ENCODE data around the gene COMP. TPM values are rescaled to one million over a fixed set of nuclear protein-coding genes. Genes with fewer than 3 reads are reported as not detected.
A peak's percentile ranks its signal among the peaks of the same experiment; 100 is the strongest.
"Not testable (repeated sequence)": the region's sequence is repeated elsewhere in the genome, so short reads cannot be mapped to it uniquely, and the experiment has no call there.

COMP gene
- total RNA-seq (2014; rRNA removed; shearing (Covaris generic)): 0.49 and 0.54 TPM in 2 replicates

DNA sequence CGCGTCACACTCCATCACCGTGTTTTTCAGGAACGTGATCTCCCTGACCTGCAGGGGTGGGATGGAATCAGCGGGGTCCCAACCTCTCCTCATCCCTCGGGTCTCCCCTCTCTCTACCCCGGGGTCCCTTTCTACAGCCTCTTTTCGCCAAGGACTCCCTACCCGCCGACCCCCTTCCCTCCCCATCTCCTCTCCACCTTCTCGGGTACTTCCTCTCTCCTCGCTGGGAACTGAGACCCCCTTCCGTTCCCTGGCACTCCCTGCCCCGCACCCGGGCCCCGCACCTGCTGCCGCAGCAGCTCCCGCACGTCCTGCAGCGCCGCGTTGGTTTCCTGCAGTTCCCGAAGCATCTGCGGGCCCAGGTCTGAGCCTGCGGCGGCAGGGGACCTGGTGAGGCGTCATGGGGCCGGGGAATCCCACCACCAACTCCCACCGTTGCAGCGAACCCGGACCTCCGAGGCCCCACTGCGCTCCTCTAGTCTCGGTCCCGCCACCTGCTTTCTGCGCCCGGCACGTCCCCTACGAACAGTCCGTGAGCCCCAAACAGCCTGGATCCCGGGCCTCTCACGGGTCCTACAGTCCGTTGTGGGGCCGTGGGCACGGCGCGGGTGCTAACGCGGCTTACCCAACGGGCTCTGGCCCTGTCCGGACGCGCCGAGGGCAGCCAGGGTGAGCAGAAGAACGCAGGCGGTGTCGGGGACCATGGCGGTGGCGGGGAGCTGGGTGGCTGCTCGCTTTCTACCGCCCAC is at the start of gene COMP:
TSS of gene COMP (minus strand) at position 740 of the 749 bp plus-strand sequence. CDS start at position 704, 36 bp downstream.
- DNase-seq (ENCODE audit: low spot score): no peak
- in situ Hi-C loops (cut with HindIII; ENCODE audit: low sequenced_read_pairs): no loop called here

- peak; percentile 52 for DNase-seq (ENCODE audit: low spot score)
- in situ Hi-C loops (cut with HindIII; ENCODE audit: low sequenced_read_pairs): no loop called here
Measured at GRCh38 chr19:18840288-18841267, 49.5 kb upstream of the COMP start.

GRCh38 chr19:18839465-18840287 is 48.6 kb upstream of the COMP start:
- no peak for DNase-seq (ENCODE audit: low spot score)
- in situ Hi-C loops (cut with HindIII; ENCODE audit: low sequenced_read_pairs): no loop called here

DNA sequence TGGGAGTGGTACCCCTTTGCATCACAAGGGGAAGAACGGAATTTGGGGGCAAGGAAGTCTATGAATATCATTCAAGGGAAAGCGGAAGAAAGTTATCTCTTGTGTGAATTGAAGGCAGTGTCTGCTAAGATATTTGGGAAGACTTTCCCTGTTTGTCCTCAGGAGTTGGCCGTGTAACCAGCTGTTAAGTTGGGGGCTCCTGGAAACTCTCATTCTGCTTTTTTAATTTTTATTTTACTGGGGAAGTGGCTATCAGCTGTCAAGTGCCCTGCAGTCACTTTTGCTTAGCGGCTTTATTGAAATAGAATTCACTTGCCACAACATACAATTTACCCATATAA is 43.5 kb upstream of the COMP start:
- in situ Hi-C loops (cut with HindIII; ENCODE audit: low sequenced_read_pairs): no loop called here
- no peak for DNase-seq (ENCODE audit: low spot score)

- DNase-seq (ENCODE audit: low spot score): no peak
- in situ Hi-C loops (cut with HindIII; ENCODE audit: low sequenced_read_pairs): no loop called here
Measured at GRCh38 chr19:18833849-18834643, 42.9 kb upstream of the COMP start.

DNA sequence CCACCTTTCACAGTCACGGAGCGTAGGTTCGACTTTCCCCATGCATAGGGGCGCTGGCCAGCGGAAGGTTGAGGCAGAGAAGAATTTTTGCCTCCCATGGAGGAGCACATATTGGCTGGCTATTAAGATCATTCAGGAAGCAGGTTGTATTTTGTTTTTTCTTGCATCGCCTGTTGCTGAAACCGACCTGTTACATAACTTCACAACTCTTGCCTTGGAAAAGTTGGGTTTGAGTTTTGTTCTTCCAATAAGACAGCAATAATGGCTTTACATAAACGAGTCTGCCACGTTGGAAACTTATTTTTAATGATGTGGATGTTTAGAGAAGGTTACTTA is 42.0 kb upstream of the COMP start:
- in situ Hi-C loops (cut with HindIII; ENCODE audit: low sequenced_read_pairs): no loop called here

DNA sequence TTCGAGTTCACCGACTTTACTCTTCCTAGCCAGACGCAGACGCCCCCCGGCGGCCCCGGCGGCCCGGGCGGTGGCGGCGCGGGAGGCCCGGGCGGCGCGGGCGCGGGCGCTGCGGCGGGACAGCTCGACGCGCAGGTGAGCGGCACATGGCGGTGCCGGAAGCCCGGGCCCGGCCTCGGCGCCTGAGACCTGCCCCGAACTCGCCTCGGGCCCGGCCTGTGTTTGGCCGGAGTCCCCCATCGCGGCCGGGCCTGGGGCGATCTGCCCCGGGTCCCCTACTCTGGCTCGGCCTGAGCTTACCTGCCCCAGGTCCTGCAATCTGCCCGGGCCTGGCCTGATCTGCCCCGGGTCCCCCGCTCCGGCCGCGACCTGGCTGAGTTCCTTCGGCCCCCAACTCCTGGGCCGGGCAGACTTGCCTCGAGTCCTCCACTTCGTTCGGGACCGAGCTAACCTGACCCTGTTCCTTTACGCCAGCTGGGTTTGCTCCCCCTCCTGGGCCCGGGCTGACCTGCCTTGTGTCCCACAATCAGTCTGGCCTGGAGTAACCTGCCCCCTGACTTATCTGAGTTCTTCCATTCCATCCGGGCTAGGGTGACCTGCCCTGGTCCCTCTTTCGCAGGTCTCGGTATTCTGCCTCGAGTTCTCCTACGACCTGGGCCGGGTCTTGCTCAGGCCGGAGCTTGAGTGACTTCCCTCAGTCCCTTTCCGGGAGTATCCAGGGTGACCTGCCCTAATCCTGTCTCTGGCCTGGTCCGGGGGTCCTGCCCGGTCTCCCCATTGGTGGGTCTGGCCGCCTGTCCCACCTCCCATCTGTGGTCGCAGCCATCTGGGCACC is 41.4 kb upstream of the COMP start:
- no peak for DNase-seq (ENCODE audit: low spot score)
- in situ Hi-C loops (cut with HindIII; ENCODE audit: low sequenced_read_pairs): no loop called here

More for the DNA sequence above, 42.0 kb upstream of the COMP start:
- no peak for DNase-seq (ENCODE audit: low spot score)

DNA sequence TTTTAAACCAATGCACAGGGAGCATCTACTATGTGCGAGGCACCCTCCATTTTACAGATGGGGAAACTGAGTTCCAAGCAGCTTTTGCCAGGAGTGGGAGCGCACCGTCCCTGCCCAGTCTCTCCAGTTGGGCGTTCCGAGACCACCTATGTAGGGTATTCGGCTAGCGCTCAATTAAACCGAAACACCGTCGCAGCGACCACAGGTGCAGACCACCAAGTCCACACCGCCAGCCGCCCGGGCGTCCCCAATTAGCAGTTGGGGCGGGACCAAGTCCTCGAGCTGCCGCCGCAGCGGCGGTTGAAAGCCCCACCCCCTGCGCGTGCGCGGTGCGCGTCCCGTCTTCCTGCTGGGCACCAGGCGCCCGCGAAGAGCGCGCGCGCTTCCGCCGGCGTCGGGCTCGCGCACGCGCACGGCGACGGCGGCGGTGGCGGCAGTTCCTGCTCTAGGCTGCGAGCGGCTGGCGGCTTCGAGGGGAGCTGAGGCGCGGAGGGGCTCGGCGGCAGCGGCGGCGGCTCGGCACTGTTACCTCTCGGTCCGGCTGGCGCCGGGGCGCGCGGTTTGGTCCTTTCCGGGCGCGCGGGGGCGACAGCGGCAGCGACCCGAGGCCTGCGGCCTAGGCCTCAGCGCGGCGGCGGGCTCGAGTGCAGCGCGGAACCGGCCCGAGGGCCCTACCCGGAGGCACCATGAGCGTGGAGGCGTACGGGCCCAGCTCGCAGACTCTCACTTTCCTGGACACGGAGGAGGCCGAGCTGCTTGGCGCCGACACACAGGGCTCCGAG is 40.6 kb upstream of the COMP start, which contains the start of gene UPF1:
TSS of gene UPF1 (plus strand) at position 436 of the 782 bp plus-strand sequence. CDS start at position 687, 251 bp downstream.
- DNase-seq (ENCODE audit: low spot score): peak; percentile 91
- in situ Hi-C loops (cut with HindIII; ENCODE audit: low sequenced_read_pairs): no loop called here

DNA sequence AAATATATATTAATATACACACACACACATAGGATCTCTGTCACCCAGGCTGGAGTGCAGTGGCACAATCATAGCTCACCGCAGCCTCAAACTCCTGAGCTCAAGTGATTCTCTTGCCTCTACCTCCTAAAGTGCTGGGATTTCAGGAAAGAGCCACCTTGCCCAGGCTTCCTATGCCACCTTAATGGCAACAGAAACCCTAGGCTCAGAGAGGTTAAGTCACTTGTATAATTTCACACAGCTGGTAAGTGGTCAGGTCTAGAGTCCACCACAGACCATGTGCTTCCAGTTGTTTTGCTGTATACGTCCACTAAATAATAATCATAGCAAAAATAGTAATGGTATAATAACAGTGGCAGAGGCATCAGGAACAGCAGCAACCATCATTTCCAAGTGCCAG is 39.4 kb upstream of the COMP start:
- DNase-seq (ENCODE audit: low spot score): no peak
- in situ Hi-C loops (cut with HindIII; ENCODE audit: low sequenced_read_pairs): no loop called here

DNA sequence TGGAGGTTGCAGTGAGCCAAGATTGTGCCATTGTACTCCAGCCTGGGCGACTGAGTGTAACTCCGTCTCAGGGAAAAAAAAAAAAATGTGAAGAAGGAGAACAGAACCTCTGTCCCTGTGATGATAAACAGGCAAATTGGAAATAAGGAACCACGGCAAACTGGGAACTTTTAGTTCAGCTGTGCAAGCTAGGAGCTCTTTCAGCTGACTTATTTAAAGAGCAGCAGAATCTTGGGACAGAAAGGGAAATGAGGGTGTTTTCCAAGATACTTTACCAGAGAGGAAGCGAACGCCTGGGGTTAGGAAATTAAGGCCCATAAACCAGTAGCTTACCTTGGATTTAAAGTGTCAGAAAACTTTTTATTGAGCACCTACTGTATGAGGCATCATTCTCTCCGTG is 37.7 kb upstream of the COMP start:
- in situ Hi-C loops (cut with HindIII; ENCODE audit: low sequenced_read_pairs): no loop called here

GRCh38 chr19:18817574-18817973 is 26.5 kb upstream of the COMP start:
- in situ Hi-C loops (cut with HindIII; ENCODE audit: low sequenced_read_pairs): no loop called here
- DNase-seq (ENCODE audit: low spot score): no peak

More for the DNA sequence above, 37.7 kb upstream of the COMP start:
- DNase-seq (ENCODE audit: low spot score): no peak

GRCh38 chr19:18816645-18817044 is 25.5 kb upstream of the COMP start:
- DNase-seq (ENCODE audit: low spot score); in situ Hi-C loops (cut with HindIII; ENCODE audit: low sequenced_read_pairs): not testable (repeated sequence)

- in situ Hi-C loops (cut with HindIII; ENCODE audit: low sequenced_read_pairs): no loop called here
- DNase-seq (ENCODE audit: low spot score): no peak
Measured at GRCh38 chr19:18815673-18816072, 24.6 kb upstream of the COMP start.

DNA sequence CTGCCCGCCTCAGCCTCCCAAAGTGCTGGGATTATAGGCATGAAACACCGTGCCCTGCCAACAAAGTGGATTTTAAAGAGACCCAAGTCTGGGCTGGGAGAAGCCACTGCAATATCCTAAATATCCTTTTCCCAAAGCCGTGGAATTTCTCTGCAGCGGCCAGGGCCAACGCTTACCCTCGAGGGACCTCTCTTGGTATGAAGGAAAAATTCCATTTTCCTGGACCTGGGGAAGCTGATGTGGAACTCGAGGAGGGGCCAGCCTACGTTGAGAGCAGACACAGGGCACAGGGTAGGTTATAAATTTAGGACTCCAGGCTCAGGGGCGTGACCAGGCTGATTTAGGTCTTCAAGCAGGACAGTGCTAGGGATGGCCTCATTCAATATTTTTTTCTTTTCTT is 23.0 kb upstream of the COMP start:
- no peak for DNase-seq (ENCODE audit: low spot score)
- in situ Hi-C loops (cut with HindIII; ENCODE audit: low sequenced_read_pairs): no loop called here

GRCh38 chr19:18811638-18812037 is 20.5 kb upstream of the COMP start:
- DNase-seq (ENCODE audit: low spot score); in situ Hi-C loops (cut with HindIII; ENCODE audit: low sequenced_read_pairs): not testable (repeated sequence)

- peak; percentile 67 for DNase-seq (ENCODE audit: low spot score)
- in situ Hi-C loops (cut with HindIII; ENCODE audit: low sequenced_read_pairs): no loop called here
Measured at GRCh38 chr19:18809149-18809868, 18.2 kb upstream of the COMP start.

Measured in G401 (cell line).